Thoracic aorta (tissue), 2 donors: ENCODE results near the gene GNG5. TPM values are rescaled to one million over a fixed set of nuclear protein-coding genes. Genes with fewer than 3 reads are reported as not detected.
"Not testable (repeated sequence)": the region's sequence is repeated elsewhere in the genome, so short reads cannot be mapped to it uniquely, and the experiment has no call there.

ENCODE experiments used
- ATAC-seq: fragments of 150-250 bp; one replicate; pipeline ENCODE4 v1.8.0; 2017; ENCODE audit warnings: low read depth; ENCODE audit not compliant: insufficient number of reproducible peaks, low FRiP score
- DNase-seq: peaks from one replicate; pipeline ENCODE4 v3.0.0-alpha.2; 2020; ENCODE audit warnings: low spot score
- H3K27ac ChIP-seq, 2 donors: fragments of 200-600 bp; sonication (generic); 1 replicate in 1 of 2; 2 replicates in 1 of 2; pipeline ENCODE4 v1.5.1; 2016; ENCODE audit warnings: mild to moderate bottlenecking in 2 of 2, moderate library complexity in 2 of 2
- H3K27me3 ChIP-seq: fragments of 200-600 bp; sonication (generic); replicated peaks from 2 replicates; pipeline ENCODE4 v1.6.0; 2016; ENCODE audit warnings: mild to moderate bottlenecking; ENCODE audit not compliant: insufficient read depth
- H3K36me3 ChIP-seq: fragments of 200-600 bp; sonication (generic); one replicate; pipeline ENCODE4 v1.5.1; 2016
- H3K4me1 ChIP-seq, 2 donors: fragments of 200-600 bp; sonication (generic); 1 replicate in 1 of 2; 2 replicates in 1 of 2; pipeline versions ENCODE4 v1.5.1 to v1.6.0; 2016; ENCODE audit warnings: low read depth in 2 of 2, mild to moderate bottlenecking in 1 of 2; ENCODE audit not compliant: control insufficient read depth in 1 of 2
- H3K4me3 ChIP-seq: fragments of 200-600 bp; sonication (generic); 2 replicates; pipeline ENCODE4 v1.5.1; 2016; ENCODE audit warnings: mild to moderate bottlenecking
- H3K9me3 ChIP-seq: fragments of 200-600 bp; sonication (generic); 2 replicates; pipeline ENCODE4 v1.5.1; 2016
- total RNA-seq, 2 donors: library from RNA; depleted of rRNA; stranded (reverse); fragments of >200 nt; gene quantifications; one replicate each; pipeline versions ENCODE4 v1.1.0 to v1.2.3, GENCODE V29; 2016
- TF ChIP-seq, protein P1 (sequence below): fragments of 200-600 bp; sonication (generic); IDR thresholded peaks from one replicate; pipeline ENCODE4 v1.5.1; 2019; ENCODE audit warnings: antibody characterized with exemption

Gene GNG5
- total RNA-seq, 2 donors from 2014 or later = 87.2 to 128 TPM

DNA sequence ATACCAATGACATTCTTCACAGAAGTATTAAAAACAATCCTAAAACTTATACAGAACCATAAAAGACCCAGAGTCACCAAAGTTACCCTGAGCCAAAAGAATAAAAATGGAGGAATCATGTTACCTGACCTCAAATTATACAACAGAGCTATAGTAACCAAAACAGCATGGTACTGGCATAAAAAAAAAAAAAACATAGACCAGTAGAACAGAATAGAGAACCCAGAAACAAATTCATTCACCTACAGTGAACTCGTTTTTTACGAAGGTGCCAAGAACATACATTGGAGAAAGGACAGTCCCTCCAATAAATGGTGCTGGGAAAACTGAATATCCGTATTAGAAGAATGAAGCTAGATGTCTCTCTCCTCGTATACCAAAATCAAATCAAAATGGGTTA lies 2.6 kb upstream of the GNG5 start:
- H3K27me3 ChIP-seq = no peaks in the 10 kb centered on the region
- no peaks in the 10 kb centered on the region for H3K9me3 ChIP-seq
- H3K27ac ChIP-seq = no peak overlapping the region
- H3K4me1 ChIP-seq = peaks cover 5 to 15% of the 10 kb centered on the region in 2 donors
- no peak overlapping the region for H3K4me3 ChIP-seq
- ATAC-seq (no peak), DNase-seq (no peak)
- TF ChIP-seq, protein P1, sequence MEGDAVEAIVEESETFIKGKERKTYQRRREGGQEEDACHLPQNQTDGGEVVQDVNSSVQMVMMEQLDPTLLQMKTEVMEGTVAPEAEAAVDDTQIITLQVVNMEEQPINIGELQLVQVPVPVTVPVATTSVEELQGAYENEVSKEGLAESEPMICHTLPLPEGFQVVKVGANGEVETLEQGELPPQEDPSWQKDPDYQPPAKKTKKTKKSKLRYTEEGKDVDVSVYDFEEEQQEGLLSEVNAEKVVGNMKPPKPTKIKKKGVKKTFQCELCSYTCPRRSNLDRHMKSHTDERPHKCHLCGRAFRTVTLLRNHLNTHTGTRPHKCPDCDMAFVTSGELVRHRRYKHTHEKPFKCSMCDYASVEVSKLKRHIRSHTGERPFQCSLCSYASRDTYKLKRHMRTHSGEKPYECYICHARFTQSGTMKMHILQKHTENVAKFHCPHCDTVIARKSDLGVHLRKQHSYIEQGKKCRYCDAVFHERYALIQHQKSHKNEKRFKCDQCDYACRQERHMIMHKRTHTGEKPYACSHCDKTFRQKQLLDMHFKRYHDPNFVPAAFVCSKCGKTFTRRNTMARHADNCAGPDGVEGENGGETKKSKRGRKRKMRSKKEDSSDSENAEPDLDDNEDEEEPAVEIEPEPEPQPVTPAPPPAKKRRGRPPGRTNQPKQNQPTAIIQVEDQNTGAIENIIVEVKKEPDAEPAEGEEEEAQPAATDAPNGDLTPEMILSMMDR = no peak
- no peaks in the 10 kb centered on the region for H3K36me3 ChIP-seq

DNA sequence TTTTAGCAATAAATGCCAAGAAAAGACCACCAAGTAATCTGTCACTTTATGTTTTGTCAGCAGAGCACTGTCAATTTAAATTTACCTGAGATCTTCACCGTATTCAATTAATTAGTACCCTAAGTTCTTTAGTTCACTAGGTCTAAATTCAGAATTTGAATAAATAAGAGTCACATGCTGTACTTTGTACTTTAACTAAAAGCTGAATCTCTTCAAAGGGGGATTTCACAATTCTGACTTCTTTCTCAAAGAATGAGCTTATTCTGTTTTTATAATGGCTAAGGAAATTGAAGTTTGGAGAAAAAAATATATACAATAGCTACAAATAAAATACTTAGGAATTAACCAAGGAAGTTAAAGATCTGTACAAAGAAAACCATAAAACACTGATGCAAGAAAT lies 2.1 kb upstream of the GNG5 start:
- TF ChIP-seq, protein P1 = no peak
- Histone ChIP-seq H3K9me3 (no peaks in the 10 kb centered on the region), H3K36me3 (no peaks in the 10 kb centered on the region), H3K27ac (no peak overlapping the region), H3K4me1 (peaks cover 10 to 20% of the 10 kb centered on the region in 2 donors), H3K4me3 (no peak overlapping the region), H3K27me3 (no peaks in the 10 kb centered on the region)
- no peak for ATAC-seq
- DNase-seq = no peak

DNA sequence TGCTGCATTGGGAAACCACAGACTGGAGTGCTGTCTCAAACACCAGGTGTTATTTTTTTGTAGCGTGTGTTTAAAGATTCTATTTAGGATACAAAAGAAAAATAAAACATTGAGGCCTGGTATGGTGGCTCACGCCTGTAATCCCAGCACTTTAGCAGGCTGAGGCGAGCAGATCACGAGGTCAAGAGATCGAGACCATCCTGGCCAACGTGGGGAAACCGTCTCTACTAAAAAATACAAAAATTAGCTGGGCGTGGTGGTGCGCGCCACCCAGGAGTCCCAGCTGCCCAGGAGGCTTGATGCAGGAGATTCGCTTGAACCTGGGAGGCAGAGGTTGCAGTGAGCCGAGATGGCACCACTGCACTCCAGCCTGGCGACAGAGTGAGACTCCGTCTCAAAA lies 1.5 kb upstream of the GNG5 start:
- not testable (repeated sequence) for DNase-seq, ATAC-seq, H3K9me3 ChIP-seq, H3K36me3 ChIP-seq, H3K27me3 ChIP-seq, H3K4me3 ChIP-seq, H3K27ac ChIP-seq
- peaks cover 17 to 26% of the 10 kb centered on the region in 2 donors for H3K4me1 ChIP-seq

DNA sequence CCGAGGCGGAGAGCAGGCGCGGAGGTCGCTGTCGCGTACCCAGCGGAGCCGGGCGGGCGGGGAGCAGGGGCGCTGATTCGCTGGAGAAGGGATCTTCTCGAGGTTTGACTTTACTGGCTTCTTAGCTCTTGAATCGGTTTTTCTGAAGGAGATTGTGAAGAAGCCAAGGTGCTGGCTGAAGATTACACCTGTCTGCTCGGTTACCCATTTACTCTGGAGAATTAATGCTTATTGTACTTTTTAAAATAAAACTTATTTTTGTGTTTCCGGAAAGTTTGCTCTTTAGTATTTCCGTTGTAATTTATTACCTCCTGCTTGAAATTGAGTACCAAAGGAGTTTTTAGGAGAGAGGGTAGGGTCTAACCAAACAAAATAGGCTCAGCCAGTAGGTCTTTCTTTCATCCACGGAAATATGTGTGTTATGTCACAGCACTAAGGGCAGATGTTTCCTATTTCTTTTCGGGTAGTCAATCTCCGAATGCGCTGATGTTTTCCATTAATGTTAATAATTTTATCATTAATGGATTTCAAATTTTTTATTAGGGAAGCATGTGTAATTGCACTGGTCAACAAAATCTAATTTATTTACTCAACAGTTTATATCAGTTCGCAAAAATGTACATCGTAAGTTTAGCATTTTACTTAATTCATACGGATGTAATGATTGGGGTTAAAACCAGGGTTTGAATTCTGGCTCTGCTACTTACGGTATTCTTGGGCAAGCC lies 510 bp upstream of the GNG5 start:
- no peaks in the 10 kb centered on the region for H3K27me3 ChIP-seq
- no peaks in the 10 kb centered on the region for H3K36me3 ChIP-seq
- TF ChIP-seq, protein P1 = no peak
- DNase-seq (no peak), ATAC-seq (no peak)
- peaks cover 23 to 34% of the 10 kb centered on the region in 2 donors for H3K4me1 ChIP-seq
- peak overlapping the region; percentile 71 for H3K4me3 ChIP-seq
- H3K9me3 ChIP-seq = no peaks in the 10 kb centered on the region
- peak overlapping the region; percentile 91 to 92 for H3K27ac ChIP-seq

DNA sequence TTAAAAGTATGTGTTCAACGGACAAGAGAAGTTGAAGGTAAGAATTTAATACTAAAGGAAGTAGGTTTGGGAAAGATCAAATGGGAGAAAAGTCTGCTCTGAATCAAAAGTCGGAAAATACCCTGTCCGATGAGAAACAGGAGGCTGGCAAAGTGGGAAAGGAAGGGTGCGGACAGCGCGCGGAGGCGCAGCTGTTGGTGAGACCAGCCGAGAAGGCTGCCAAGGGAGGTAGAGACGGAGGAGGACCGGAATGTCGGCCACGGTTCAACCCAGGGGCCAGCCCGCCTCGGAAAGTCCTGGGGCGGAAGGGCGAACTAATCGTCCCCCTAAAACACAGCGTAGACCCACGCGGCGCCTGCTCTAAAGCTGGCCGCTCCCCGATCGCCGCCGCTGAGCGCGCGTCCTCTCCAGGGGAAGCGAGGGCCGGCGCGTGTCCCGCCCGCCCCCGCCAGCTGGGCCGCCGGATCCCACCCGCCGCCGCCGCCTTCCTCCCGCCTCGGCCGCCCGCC lies 834 bp downstream of the GNG5 start:
- H3K9me3 ChIP-seq = no peaks in the 10 kb centered on the region
- H3K4me1 ChIP-seq = peaks cover 34 to 47% of the 10 kb centered on the region in 2 donors
- H3K36me3 ChIP-seq = no peaks in the 10 kb centered on the region
- no peaks in the 10 kb centered on the region for H3K27me3 ChIP-seq
- ATAC-seq (peak; percentile 50), DNase-seq (peak; percentile 6)
- TF ChIP-seq, protein P1 = no peak
- peak overlapping the region; percentile 91 to 92 for H3K27ac ChIP-seq
- H3K4me3 ChIP-seq = peak overlapping the region; percentile 71
